ENCODE measurements around the gene TNFRSF25.
A peak's percentile ranks its signal among the peaks of the same experiment; 100 is the strongest.

The TNFRSF25 gene

DNA sequence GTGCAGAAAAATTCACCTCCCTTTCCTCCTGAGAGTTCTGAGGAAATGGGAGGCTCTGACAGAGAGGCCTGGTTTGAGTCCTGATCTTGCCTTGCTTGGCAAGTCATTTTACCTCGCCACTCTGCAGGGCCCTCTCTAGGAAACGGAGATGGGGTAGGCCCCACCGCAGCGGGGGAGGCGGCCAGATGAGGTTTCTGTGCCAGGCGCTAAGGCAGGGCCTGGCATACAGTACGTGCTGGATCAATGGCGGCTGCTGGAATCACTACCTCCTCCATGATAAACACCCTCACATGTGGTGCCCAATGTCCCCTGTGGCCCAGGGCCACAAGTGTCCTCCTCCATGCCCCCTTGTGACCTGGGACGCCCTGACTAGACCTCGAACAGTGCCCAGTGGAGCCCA lies 26.0 kb upstream of the TNFRSF25 start:
- H3K27me3 ChIP-seq (ENCODE audit: control insufficient read depth in 1 of 2, insufficient read depth in 2 of 2, low read length in 2 of 2), result peaks cover 0 to 20% of the 10 kb centered on the region in 2 donors
- peaks cover 19% of the 10 kb centered on the region for H3K4me1 ChIP-seq (ENCODE audit: insufficient read depth, low read length)
- H3K36me3 ChIP-seq (ENCODE audit: insufficient read depth, low read length), result no peaks in the 10 kb centered on the region
- H3K9me3 ChIP-seq (ENCODE audit: low read length), result no peaks in the 10 kb centered on the region
- H3K9ac ChIP-seq (ENCODE audit: low read length), result no peak overlapping the region
- H3K4me3 ChIP-seq (ENCODE audit: low read depth in 1 of 2, low read length in 2 of 2), result no peak overlapping the region
- H3K27ac ChIP-seq (ENCODE audit: low read depth, low read length), result no peak overlapping the region

DNA sequence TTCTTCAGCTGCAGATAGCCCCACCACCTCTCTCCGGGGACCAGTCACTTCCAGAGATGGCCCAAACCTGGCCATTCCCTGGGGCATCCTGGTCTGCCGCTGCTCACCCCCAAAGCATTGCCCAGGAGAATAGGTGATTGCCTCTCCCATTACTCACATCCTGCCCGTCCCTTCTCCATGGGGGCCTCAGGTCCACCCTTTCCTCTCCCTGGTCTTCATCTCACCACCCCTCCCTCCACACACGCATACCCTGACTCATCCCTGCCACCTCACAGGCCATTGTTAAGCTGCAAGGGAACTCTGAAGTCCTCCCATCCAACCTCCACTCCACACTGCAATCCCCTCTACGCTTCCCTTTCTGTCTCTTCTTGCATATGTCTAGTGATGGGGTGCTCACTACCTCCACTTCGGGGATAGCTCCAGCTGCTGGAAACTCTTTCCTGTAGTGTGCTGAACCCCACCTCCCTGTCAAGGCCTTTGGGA lies 25.5 kb upstream of the TNFRSF25 start, which contains the start of gene PLEKHG5:
TSS of gene PLEKHG5 (minus strand) at position 188 of the 483 bp plus-strand sequence. CDS start 14,096 bp downstream, outside the sequence.
- H3K27ac ChIP-seq (ENCODE audit: low read depth, low read length), result no peak within 1 kb of the TSS
- H3K27me3 ChIP-seq (ENCODE audit: control insufficient read depth in 1 of 2, insufficient read depth in 2 of 2, low read length in 2 of 2), result peaks cover 0 to 24% of the 10 kb centered on the region in 2 donors
- peaks cover 18% of the 10 kb centered on the region for H3K4me1 ChIP-seq (ENCODE audit: insufficient read depth, low read length)

GRCh38 chr1:6491081-6491449 lies 25.1 kb upstream of the TNFRSF25 start:
- Histone ChIP-seq H3K4me1 (ENCODE audit: insufficient read depth, low read length) (peaks cover 21% of the 10 kb centered on the region), H3K27me3 (ENCODE audit: control insufficient read depth in 1 of 2, insufficient read depth in 2 of 2, low read length in 2 of 2) (peaks cover 4 to 28% of the 10 kb centered on the region in 2 donors), H3K36me3 (ENCODE audit: insufficient read depth, low read length) (no peaks in the 10 kb centered on the region), H3K27ac (ENCODE audit: low read depth, low read length) (no peak overlapping the region), H3K9ac (ENCODE audit: low read length) (no peak overlapping the region), H3K9me3 (ENCODE audit: low read length) (no peaks in the 10 kb centered on the region), H3K4me3 (ENCODE audit: low read depth in 1 of 2, low read length in 2 of 2) (peak overlapping the region; percentile 21 to 65)

More for the DNA sequence above, 25.5 kb upstream of the TNFRSF25 start, which contains the start of gene PLEKHG5:
- H3K9me3 ChIP-seq (ENCODE audit: low read length), result no peaks in the 10 kb centered on the region
- H3K36me3 ChIP-seq (ENCODE audit: insufficient read depth, low read length), result no peaks in the 10 kb centered on the region
- H3K4me3 ChIP-seq (ENCODE audit: low read depth in 1 of 2, low read length in 2 of 2), result peak within 1 kb of the TSS; percentile 65 to 68
- H3K9ac ChIP-seq (ENCODE audit: low read length), result no peak within 1 kb of the TSS

GRCh38 chr1:6490181-6491080 lies 24.5 kb upstream of the TNFRSF25 start:
- Histone ChIP-seq H3K27ac (ENCODE audit: low read depth, low read length) (peak overlapping the region; percentile 32), H3K4me3 (ENCODE audit: low read depth in 1 of 2, low read length in 2 of 2) (peak overlapping the region; percentile 65 to 68), H3K36me3 (ENCODE audit: insufficient read depth, low read length) (no peaks in the 10 kb centered on the region), H3K4me1 (ENCODE audit: insufficient read depth, low read length) (peaks cover 24% of the 10 kb centered on the region), H3K9ac (ENCODE audit: low read length) (no peak overlapping the region), H3K9me3 (ENCODE audit: low read length) (no peaks in the 10 kb centered on the region), H3K27me3 (ENCODE audit: control insufficient read depth in 1 of 2, insufficient read depth in 2 of 2, low read length in 2 of 2) (peaks cover 8 to 34% of the 10 kb centered on the region in 2 donors)

DNA sequence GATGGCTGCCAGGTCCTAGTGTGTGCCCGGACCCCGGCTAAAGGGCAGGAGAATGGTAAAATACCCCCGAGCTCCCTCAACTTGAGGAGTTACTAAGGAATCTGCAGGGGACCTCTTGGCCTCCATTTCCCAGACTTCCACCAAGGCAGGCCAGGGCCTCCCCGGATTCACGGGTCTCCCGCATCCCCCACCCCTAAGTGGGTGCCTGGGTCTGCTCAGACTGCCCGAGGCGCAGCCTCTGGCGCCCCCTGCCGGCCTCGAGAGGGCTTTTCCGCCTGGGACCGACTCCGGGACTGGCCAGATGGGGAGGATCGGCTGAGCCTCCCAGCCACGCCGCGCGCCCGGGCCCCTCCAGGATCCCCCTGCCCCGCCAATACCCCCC lies 23.8 kb upstream of the TNFRSF25 start:
- no peak overlapping the region for H3K9ac ChIP-seq (ENCODE audit: low read length)
- H3K4me1 ChIP-seq (ENCODE audit: insufficient read depth, low read length), result peaks cover 24% of the 10 kb centered on the region
- H3K4me3 ChIP-seq (ENCODE audit: low read depth in 1 of 2, low read length in 2 of 2), result peak overlapping the region; percentile 65 to 68
- peaks cover 8 to 40% of the 10 kb centered on the region in 2 donors for H3K27me3 ChIP-seq (ENCODE audit: control insufficient read depth in 1 of 2, insufficient read depth in 2 of 2, low read length in 2 of 2)
- no peak overlapping the region for H3K27ac ChIP-seq (ENCODE audit: low read depth, low read length)
- H3K9me3 ChIP-seq (ENCODE audit: low read length), result no peaks in the 10 kb centered on the region
- no peaks in the 10 kb centered on the region for H3K36me3 ChIP-seq (ENCODE audit: insufficient read depth, low read length)

GRCh38 chr1:6489383-6489765 lies 23.4 kb upstream of the TNFRSF25 start:
- peaks cover 8 to 44% of the 10 kb centered on the region in 2 donors for H3K27me3 ChIP-seq (ENCODE audit: control insufficient read depth in 1 of 2, insufficient read depth in 2 of 2, low read length in 2 of 2)
- H3K27ac ChIP-seq (ENCODE audit: low read depth, low read length), result no peak overlapping the region
- H3K36me3 ChIP-seq (ENCODE audit: insufficient read depth, low read length), result no peaks in the 10 kb centered on the region
- peaks cover 24% of the 10 kb centered on the region for H3K4me1 ChIP-seq (ENCODE audit: insufficient read depth, low read length)
- no peak overlapping the region for H3K9ac ChIP-seq (ENCODE audit: low read length)
- no peak overlapping the region for H3K4me3 ChIP-seq (ENCODE audit: low read depth in 1 of 2, low read length in 2 of 2)
- H3K9me3 ChIP-seq (ENCODE audit: low read length), result no peaks in the 10 kb centered on the region

DNA sequence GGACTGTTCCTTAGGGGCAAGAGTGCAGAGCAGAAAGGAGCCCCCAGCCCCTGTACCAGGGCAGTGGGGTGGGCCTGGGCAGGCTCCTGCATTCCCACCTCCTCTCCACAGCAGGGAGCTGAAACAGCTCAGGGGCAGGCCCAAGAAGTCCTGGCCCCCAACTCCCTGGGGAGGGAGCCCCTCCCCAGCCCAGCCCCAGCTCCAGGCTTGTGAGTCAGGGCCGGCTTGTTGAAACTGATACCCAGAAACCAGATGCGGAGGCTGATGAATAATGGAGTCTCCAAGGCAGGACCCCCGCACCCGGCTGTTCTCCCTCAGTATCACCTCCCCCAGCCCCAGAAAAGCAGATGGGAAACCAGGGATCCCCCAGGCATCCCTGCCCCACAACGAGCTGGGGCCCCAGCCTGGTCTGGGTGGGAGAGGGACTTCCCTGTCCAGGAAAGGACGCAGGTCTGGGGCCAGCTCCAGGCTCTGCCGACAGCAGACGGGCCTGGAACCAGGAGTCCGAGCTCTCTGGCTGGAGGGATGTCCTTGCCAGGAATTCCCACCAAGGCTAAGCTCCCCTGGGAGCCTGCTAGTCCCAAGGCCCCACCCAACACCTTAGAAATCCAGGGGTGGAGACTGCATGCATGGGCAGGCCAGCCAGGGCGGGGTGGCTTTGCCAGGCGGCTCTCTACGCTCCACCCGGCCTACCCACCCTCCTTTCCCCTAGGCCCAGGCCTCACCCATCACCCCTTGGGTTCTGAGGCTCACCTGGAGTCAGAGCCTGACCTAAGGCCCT lies 22.8 kb upstream of the TNFRSF25 start:
- Histone ChIP-seq H3K27ac (ENCODE audit: low read depth, low read length) (no peak overlapping the region), H3K9me3 (ENCODE audit: low read length) (no peaks in the 10 kb centered on the region), H3K27me3 (ENCODE audit: control insufficient read depth in 1 of 2, insufficient read depth in 2 of 2, low read length in 2 of 2) (peaks cover 8 to 48% of the 10 kb centered on the region in 2 donors), H3K4me3 (ENCODE audit: low read depth in 1 of 2, low read length in 2 of 2) (no peak overlapping the region), H3K4me1 (ENCODE audit: insufficient read depth, low read length) (peaks cover 24% of the 10 kb centered on the region), H3K36me3 (ENCODE audit: insufficient read depth, low read length) (no peaks in the 10 kb centered on the region), H3K9ac (ENCODE audit: low read length) (no peak overlapping the region)

DNA sequence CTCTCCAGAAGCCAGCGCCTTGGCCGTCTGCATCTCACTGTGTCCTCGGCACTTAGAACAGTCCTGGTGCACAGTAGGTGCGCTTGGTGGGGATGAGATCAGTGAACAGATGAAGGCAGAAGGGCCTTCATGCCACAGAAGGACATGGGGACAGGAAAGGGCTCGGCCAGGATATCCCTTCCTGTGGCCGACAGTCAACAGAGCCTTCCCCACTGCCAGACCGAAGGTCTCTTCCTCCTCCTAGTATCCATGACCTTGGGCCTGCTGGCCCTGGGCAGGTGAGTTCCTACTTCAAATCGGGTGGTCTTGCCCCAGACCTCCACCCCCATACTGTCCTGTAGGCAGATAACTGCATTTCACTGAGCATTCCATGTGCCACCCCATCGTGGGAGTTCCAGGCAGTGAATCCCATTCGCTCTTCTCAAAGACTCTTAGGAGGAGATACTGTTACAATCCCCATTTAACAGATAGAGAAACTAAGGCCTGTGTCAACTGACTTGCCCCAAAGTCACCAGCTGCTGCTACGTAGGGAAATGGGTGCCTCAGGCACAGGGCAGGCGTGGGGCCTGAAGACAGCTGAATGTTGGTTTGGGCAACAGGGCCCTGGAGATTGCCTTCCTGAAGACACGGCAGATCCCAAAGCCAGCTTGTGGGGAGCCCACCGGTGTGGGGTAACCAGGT lies 22.0 kb upstream of the TNFRSF25 start:
- no peaks in the 10 kb centered on the region for H3K36me3 ChIP-seq (ENCODE audit: insufficient read depth, low read length)
- no peak overlapping the region for H3K4me3 ChIP-seq (ENCODE audit: low read depth in 1 of 2, low read length in 2 of 2)
- H3K4me1 ChIP-seq (ENCODE audit: insufficient read depth, low read length), result peaks cover 24% of the 10 kb centered on the region
- no peak overlapping the region for H3K9ac ChIP-seq (ENCODE audit: low read length)
- H3K27me3 ChIP-seq (ENCODE audit: control insufficient read depth in 1 of 2, insufficient read depth in 2 of 2, low read length in 2 of 2), result peaks cover 8 to 48% of the 10 kb centered on the region in 2 donors
- H3K27ac ChIP-seq (ENCODE audit: low read depth, low read length), result no peak overlapping the region
- no peaks in the 10 kb centered on the region for H3K9me3 ChIP-seq (ENCODE audit: low read length)

GRCh38 chr1:6486433-6487011 lies 20.5 kb upstream of the TNFRSF25 start:
- Histone ChIP-seq H3K9ac (ENCODE audit: low read length) (no peak overlapping the region), H3K9me3 (ENCODE audit: low read length) (no peaks in the 10 kb centered on the region), H3K4me1 (ENCODE audit: insufficient read depth, low read length) (peaks cover 24% of the 10 kb centered on the region), H3K27ac (ENCODE audit: low read depth, low read length) (no peak overlapping the region), H3K27me3 (ENCODE audit: control insufficient read depth in 1 of 2, insufficient read depth in 2 of 2, low read length in 2 of 2) (peaks cover 8 to 48% of the 10 kb centered on the region in 2 donors), H3K36me3 (ENCODE audit: insufficient read depth, low read length) (no peaks in the 10 kb centered on the region), H3K4me3 (ENCODE audit: low read depth in 1 of 2, low read length in 2 of 2) (no peak overlapping the region)

DNA sequence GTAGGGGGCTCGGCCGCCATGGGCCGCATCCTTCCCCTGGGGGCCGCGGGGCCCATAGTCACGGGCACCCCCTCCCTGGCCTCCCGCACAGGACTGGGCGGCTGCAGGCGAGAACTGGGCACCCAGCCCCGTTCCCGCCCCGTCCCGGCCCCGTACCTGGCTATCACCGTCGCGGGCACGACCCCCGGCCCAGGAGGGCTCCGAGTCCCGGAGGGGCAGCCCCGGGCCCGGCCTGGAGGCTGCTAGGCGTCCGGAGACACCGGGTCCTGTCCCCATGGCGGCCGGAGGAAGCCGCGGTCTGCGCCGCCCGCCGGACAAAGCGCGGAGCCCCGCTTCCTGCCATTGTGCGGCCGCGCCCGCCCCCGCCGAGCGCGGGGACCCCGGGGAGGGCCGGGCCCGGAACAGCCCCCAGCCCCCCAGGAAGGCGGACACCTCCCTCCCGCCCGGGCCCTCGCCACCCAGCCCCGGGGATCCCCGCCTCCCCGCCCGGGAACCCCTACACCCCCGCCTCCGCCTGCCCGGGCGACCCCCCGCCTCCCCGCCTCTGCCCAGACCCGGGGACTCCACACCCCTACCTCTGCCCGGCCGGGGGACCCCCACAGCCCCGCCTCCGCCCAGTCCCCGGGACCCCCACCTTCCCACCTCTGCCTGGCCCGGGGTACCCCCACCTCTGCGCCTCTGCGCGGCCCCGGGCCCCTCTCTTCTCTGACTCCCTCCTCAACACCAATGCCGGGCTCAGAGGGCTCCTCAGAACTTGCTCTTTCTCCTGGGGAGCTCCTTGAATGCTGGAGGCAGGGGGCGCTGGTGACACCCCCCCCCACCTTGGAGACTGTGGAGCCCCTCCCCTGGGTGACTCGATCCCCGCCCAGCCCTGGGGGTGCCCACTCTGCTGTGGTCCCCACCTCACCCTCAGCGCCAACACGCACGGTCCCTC lies 19.5 kb upstream of the TNFRSF25 start:
- no peak overlapping the region for H3K27ac ChIP-seq (ENCODE audit: low read depth, low read length)
- peaks cover 8 to 48% of the 10 kb centered on the region in 2 donors for H3K27me3 ChIP-seq (ENCODE audit: control insufficient read depth in 1 of 2, insufficient read depth in 2 of 2, low read length in 2 of 2)
- no peaks in the 10 kb centered on the region for H3K9me3 ChIP-seq (ENCODE audit: low read length)
- no peak overlapping the region for H3K9ac ChIP-seq (ENCODE audit: low read length)
- peaks cover 15% of the 10 kb centered on the region for H3K4me1 ChIP-seq (ENCODE audit: insufficient read depth, low read length)
- no peak overlapping the region for H3K4me3 ChIP-seq (ENCODE audit: low read depth in 1 of 2, low read length in 2 of 2)
- H3K36me3 ChIP-seq (ENCODE audit: insufficient read depth, low read length), result no peaks in the 10 kb centered on the region

Measured in muscle layer of colon (tissue), 2 donors.